DOHH2 (cell line): ENCODE measurements around the gene TMEM121B.

Experiments
- H3F3A ChIP-seq: fragments of 200-600 bp; sonication (generic), shearing (Covaris generic); 2 replicates; pipeline ENCODE4 v1.6.0; 2016; ENCODE audit warnings: antibody characterized with exemption, mild to moderate bottlenecking; ENCODE audit not compliant: control insufficient read depth, insufficient read depth
- H3K27ac ChIP-seq: fragments of 200-600 bp; sonication (generic); 2 replicates; pipeline ENCODE4 v1.5.1; 2014; ENCODE audit warnings: low read depth, mild to moderate bottlenecking, low read length, moderate library complexity
- H3K27me3 ChIP-seq: fragments of 200-600 bp; sonication (generic); 2 replicates; pipeline ENCODE4 v1.6.1; 2014; ENCODE audit warnings: mild to moderate bottlenecking, low read length, mixed read lengths; ENCODE audit not compliant: control insufficient read depth
- H3K36me3 ChIP-seq: fragments of 200-600 bp; sonication (generic); 2 replicates; pipeline ENCODE4 v1.6.1; 2014; ENCODE audit warnings: mild to moderate bottlenecking, low read length, moderate library complexity, mixed read lengths; ENCODE audit not compliant: control insufficient read depth
- H3K4me1 ChIP-seq: fragments of 200-600 bp; sonication (generic); 2 replicates; pipeline ENCODE4 v1.6.1; 2014; ENCODE audit warnings: mild to moderate bottlenecking, low read length, mixed read lengths; ENCODE audit not compliant: control insufficient read depth
- H3K4me2 ChIP-seq: fragments of 200-600 bp; sonication (generic); 2 replicates; pipeline ENCODE4 v1.6.0; 2014; ENCODE audit warnings: mild to moderate bottlenecking, low read length, moderate library complexity
- H3K4me3 ChIP-seq: fragments of 200-600 bp; sonication (generic); 2 replicates; pipeline ENCODE4 v1.5.1; 2014; ENCODE audit warnings: mild to moderate bottlenecking, low read length, mixed read lengths
- H3K79me2 ChIP-seq: fragments of 200-600 bp; sonication (generic); 2 replicates; pipeline ENCODE4 v1.6.1; 2014; ENCODE audit warnings: mild to moderate bottlenecking, low read length, mixed read lengths; ENCODE audit not compliant: control insufficient read depth
- H3K9me2 ChIP-seq: fragments of 200-600 bp; sonication (generic); replicated peaks from 2 replicates; pipeline ENCODE4 v1.6.1; 2014; ENCODE audit warnings: mild to moderate bottlenecking, low read length, mixed read lengths; ENCODE audit not compliant: control insufficient read depth
- H3K9me3 ChIP-seq: fragments of 200-600 bp; sonication (generic); 2 replicates; pipeline ENCODE4 v1.6.1; 2014; ENCODE audit warnings: antibody characterized with exemption, low read length, mixed read lengths; ENCODE audit not compliant: control insufficient read depth, insufficient read depth
- H4K20me1 ChIP-seq: fragments of 200-600 bp; sonication (generic); 2 replicates; pipeline ENCODE4 v1.6.0; 2014; ENCODE audit warnings: low read depth, mild to moderate bottlenecking, antibody characterized with exemption, low read length, moderate library complexity; ENCODE audit not compliant: control insufficient read depth, insufficient read depth
- EZH2phosphoT487 ChIP-seq: fragments of 200-600 bp; sonication (generic); IDR thresholded peaks from 2 replicates; pipeline ENCODE4 v1.6.1; 2017; ENCODE audit warnings: borderline replicate concordance, mild to moderate bottlenecking, antibody characterized with exemption, low read length, moderate library complexity, mixed read lengths
- TF ChIP-seq, protein P1 (sequence below): fragments of 200-600 bp; sonication (generic); IDR thresholded peaks from one replicate; pipeline ENCODE4 v1.5.1; 2014; ENCODE audit warnings: antibody characterized with exemption, mild to moderate bottlenecking, low read depth, low read length; ENCODE audit not compliant: poor library complexity, severe bottlenecking

The TMEM121B gene

DNA sequence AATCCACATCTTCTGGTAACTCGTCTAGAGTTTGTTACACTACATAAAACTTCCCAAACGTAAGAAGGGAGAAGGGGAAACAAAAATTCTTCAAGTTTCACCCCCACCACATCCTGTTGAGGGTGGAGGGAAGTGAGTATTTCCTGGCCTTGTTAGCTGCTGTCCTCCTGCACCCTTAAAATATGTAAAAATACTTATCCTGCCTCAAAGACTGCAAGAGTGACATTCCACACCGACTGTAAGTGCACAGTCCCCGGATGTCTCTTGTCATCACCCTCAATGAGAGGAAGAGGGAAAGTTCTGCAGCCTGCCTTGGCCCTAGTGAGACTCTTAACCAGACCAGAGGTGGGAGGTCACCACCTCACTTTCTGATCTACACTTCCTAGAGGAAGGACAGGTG lies 3.3 kb downstream of the TMEM121B start:
- Histone ChIP-seq H3K9me3 (no peaks in the 10 kb centered on the region), H4K20me1 (no peaks in the 10 kb centered on the region), H3K4me2 (peak overlapping the region; percentile 72), H3K4me1 (peaks cover 53% of the 10 kb centered on the region), H3K36me3 (no peaks in the 10 kb centered on the region), H3K9me2 (no peaks in the 10 kb centered on the region), H3K27me3 (no peaks in the 10 kb centered on the region), H3K79me2 (no peaks in the 10 kb centered on the region), H3K4me3 (peak overlapping the region; percentile 57), H3K27ac (peak overlapping the region; percentile 63), H3F3A (peaks cover 13% of the 10 kb centered on the region)
- TF ChIP-seq, protein P1, sequence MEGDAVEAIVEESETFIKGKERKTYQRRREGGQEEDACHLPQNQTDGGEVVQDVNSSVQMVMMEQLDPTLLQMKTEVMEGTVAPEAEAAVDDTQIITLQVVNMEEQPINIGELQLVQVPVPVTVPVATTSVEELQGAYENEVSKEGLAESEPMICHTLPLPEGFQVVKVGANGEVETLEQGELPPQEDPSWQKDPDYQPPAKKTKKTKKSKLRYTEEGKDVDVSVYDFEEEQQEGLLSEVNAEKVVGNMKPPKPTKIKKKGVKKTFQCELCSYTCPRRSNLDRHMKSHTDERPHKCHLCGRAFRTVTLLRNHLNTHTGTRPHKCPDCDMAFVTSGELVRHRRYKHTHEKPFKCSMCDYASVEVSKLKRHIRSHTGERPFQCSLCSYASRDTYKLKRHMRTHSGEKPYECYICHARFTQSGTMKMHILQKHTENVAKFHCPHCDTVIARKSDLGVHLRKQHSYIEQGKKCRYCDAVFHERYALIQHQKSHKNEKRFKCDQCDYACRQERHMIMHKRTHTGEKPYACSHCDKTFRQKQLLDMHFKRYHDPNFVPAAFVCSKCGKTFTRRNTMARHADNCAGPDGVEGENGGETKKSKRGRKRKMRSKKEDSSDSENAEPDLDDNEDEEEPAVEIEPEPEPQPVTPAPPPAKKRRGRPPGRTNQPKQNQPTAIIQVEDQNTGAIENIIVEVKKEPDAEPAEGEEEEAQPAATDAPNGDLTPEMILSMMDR, result no peak
- TF ChIP-seq EZH2phosphoT487, result no peak

DNA sequence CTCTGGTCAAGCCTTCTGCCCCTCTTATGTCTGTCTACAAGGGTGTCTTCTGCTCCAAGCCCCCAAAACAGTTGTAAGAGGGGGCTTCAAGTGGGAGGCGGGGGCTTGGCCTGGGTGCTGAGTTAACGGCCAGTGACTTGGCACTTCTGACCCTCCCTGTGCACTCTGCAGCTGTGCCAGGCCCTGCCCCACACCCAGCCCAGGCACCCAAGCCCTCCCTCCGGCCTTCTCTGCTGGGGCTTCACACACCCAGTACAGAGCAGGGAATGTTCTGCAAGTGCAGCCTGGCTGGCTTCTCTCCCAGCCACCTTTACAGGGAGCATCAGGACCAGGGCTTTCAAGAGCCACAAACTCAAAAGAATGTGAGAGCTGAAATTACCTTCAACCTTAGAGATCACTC lies 3.8 kb downstream of the TMEM121B start:
- Histone ChIP-seq H3K27me3 (no peaks in the 10 kb centered on the region), H3K36me3 (no peaks in the 10 kb centered on the region), H3K9me3 (no peaks in the 10 kb centered on the region), H3K4me2 (peak overlapping the region; percentile 72), H3K4me1 (peaks cover 53% of the 10 kb centered on the region), H3K79me2 (no peaks in the 10 kb centered on the region), H3K27ac (peak overlapping the region; percentile 63), H3F3A (peaks cover 13% of the 10 kb centered on the region), H3K4me3 (peak overlapping the region; percentile 57), H4K20me1 (no peaks in the 10 kb centered on the region), H3K9me2 (no peaks in the 10 kb centered on the region)
- TF ChIP-seq EZH2phosphoT487, result no peak
- TF ChIP-seq, protein P1, result no peak

DNA sequence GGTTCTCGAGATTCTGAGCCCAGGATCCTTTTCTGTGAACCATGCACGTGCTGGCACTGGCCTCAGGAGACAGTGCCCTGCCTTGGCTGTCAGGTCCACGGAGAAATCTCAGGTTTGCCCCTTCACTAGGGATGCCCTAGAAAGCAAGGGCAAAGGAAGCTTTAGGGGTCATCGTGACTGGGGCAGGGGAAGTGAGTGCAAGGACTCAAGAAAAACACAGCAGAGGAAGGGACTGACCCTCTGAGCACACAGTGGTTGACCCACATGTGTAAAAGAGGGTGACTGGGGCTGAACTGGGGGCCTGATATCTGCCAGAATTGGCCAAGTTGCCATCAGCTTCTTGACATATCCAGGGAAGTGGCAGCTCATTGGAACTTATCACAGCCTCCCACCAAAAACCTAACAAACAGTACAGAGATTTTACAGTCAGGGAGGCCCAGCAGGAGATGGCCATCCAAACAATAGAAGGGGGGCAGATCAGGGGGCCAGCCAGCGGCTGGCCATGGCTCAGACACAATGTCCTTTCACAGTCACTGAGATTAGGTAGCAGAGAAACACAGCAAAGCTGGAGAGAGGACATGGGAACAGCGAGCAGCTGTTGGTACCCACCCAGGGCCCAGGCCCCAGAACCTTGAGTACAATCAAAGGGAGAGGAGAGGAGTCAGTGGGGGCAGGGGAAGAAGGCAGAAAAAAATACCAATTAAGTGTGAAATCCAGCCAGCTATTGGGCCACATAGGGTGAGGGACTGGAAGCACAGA lies 4.4 kb downstream of the TMEM121B start:
- peak overlapping the region; percentile 63 for H3K27ac ChIP-seq
- no peak overlapping the region for H3K4me3 ChIP-seq
- H3K4me1 ChIP-seq, result peaks cover 53% of the 10 kb centered on the region
- no peaks in the 10 kb centered on the region for H3K27me3 ChIP-seq
- H3K4me2 ChIP-seq, result peak overlapping the region; percentile 72
- H3K79me2 ChIP-seq, result no peaks in the 10 kb centered on the region
- no peaks in the 10 kb centered on the region for H3K9me2 ChIP-seq
- H3K36me3 ChIP-seq, result no peaks in the 10 kb centered on the region
- no peak for TF ChIP-seq EZH2phosphoT487
- TF ChIP-seq, protein P1, result no peak
- H4K20me1 ChIP-seq, result no peaks in the 10 kb centered on the region
- peaks cover 13% of the 10 kb centered on the region for H3F3A ChIP-seq
- H3K9me3 ChIP-seq, result no peaks in the 10 kb centered on the region
